NCI-H2227 treated with DMSO at 0.1 percent for 48 hours (cell line): ENCODE measurements around the gene KLF9.

Experiments
- DNase-seq: peaks from one replicate; lab custom pipeline; 2025; lab: John Stamatoyannopoulos, UW

Gene KLF9

GRCh38 chr9:70421272-70422180 is 7.1 kb upstream of the KLF9 start:
- DNase-seq, result no peak

- DNase-seq, result peak; percentile 83
These were observed 6.2 kb upstream of the KLF9 start for GRCh38 chr9:70420441-70421271.

- DNase-seq, result peak; percentile 94
These were observed 5.3 kb upstream of the KLF9 start for GRCh38 chr9:70419556-70420440.

GRCh38 chr9:70418822-70419555 is 4.5 kb upstream of the KLF9 start:
- peak; percentile 90 for DNase-seq

GRCh38 chr9:70415476-70415875 is 1.0 kb upstream of the KLF9 start:
- DNase-seq, result no peak

- DNase-seq, result no peak
These were observed 584 bp upstream of the KLF9 start for GRCh38 chr9:70415041-70415440.

GRCh38 chr9:70413464-70413798 is 1.0 kb downstream of the KLF9 start:
- no peak for DNase-seq

- peak; percentile 20 for DNase-seq
These were observed 1.5 kb downstream of the KLF9 start for GRCh38 chr9:70412832-70413463.

- no peak for DNase-seq
These were observed 2.3 kb downstream of the KLF9 start for GRCh38 chr9:70411930-70412831.

GRCh38 chr9:70411121-70411929 is 3.1 kb downstream of the KLF9 start:
- DNase-seq, result no peak

GRCh38 chr9:70410368-70410767 is 4.1 kb downstream of the KLF9 start:
- DNase-seq, result no peak

- no peak for DNase-seq
These were observed 4.7 kb downstream of the KLF9 start for GRCh38 chr9:70409800-70410199.

- no peak for DNase-seq
These were observed 5.2 kb downstream of the KLF9 start for GRCh38 chr9:70409280-70409679.

GRCh38 chr9:70408393-70409040 is 5.9 kb downstream of the KLF9 start:
- DNase-seq, result no peak

- DNase-seq, result peak; percentile 47
These were observed 7.4 kb downstream of the KLF9 start for GRCh38 chr9:70407081-70407503.

- DNase-seq, result peak; percentile 78
These were observed 8.0 kb downstream of the KLF9 start for GRCh38 chr9:70406434-70406862.

- DNase-seq, result no peak
These were observed 8.5 kb downstream of the KLF9 start for GRCh38 chr9:70405808-70406433.

- DNase-seq, result no peak
These were observed 10.2 kb downstream of the KLF9 start for GRCh38 chr9:70404261-70404660.
